ENCODE measurements around the gene GGPS1. TPM values are rescaled to one million over a fixed set of nuclear protein-coding genes. Genes with fewer than 3 reads are reported as not detected.

The GGPS1 gene
- total and polyA plus RNA-seq, 4 donors = 4.8 to 13.2 (median 8.3) TPM

GRCh38 chr1:235278915-235279292, 49.5 kb upstream of the GGPS1 start:
- no peak for DNase-seq (ENCODE audit: low spot score)
- Histone ChIP-seq H3K27me3 (ENCODE audit: control insufficient read depth in 4 of 4, insufficient read depth in 4 of 4, low read length in 3 of 4) (no peaks in the 10 kb centered on the region), H3K4me1 (ENCODE audit: control insufficient read depth in 4 of 4, insufficient read depth in 4 of 4, low read length in 3 of 4) (peaks cover 0 to 4% (median 3%) of the 10 kb centered on the region in 4 donors), H3K27ac (ENCODE audit: low read depth in 1 of 2, low read length in 2 of 2) (no peak overlapping the region), H3K36me3 (ENCODE audit: control insufficient read depth in 4 of 4, insufficient read depth in 3 of 4, low read depth in 1 of 4, low read length in 3 of 4) (no peaks in the 10 kb centered on the region), H3K9me3 (ENCODE audit: control insufficient read depth in 4 of 4, low read length in 3 of 4) (no peaks in the 10 kb centered on the region), H3K4me3 (ENCODE audit: low read depth in 1 of 3, low read length in 3 of 3) (no peak overlapping the region), H3K9ac (ENCODE audit: low read depth in 1 of 2, low read length in 2 of 2) (no peak overlapping the region)
- WGBS = 93% methylated on average over 5 of the region's 5 CpGs
- TF ChIP-seq YY1 (IDR thresholded peaks at IDR 0.05) (no peak), EGR1 (IDR thresholded peaks at IDR 0.05; ENCODE audit: low read depth in 2 of 2) (no peak), RXRA (IDR thresholded peaks at IDR 0.05) (no peak), RAD21 (IDR thresholded peaks at IDR 0.05) (no peak), TAF1 (conservative IDR thresholded peaks at IDR 0.05) (no peak), HNF4G (IDR thresholded peaks at IDR 0.05) (no peak), HNF4A (conservative IDR thresholded peaks at IDR 0.05) (no peak), ATF3 (IDR thresholded peaks at IDR 0.05) (no peak), FOXA1 (IDR thresholded peaks at IDR 0.05) (no peak), REST (IDR thresholded peaks at IDR 0.05) (no peak), SP1 (IDR thresholded peaks at IDR 0.05) (no peak), FOXA2 (IDR thresholded peaks at IDR 0.05) (no peak), NR2F2 (IDR thresholded peaks at IDR 0.05) (no peak), ZBTB33 (IDR thresholded peaks at IDR 0.05) (no peak), GABPA (IDR thresholded peaks at IDR 0.05 in 1 of 2, conservative IDR thresholded peaks at IDR 0.05 in 1 of 2) (no peak)

GRCh38 chr1:235279694-235280093, 48.7 kb upstream of the GGPS1 start:
- H3K36me3 ChIP-seq (ENCODE audit: control insufficient read depth in 4 of 4, insufficient read depth in 3 of 4, low read depth in 1 of 4, low read length in 3 of 4) = no peaks in the 10 kb centered on the region
- 87% methylated on average over 5 of the region's 5 CpGs for WGBS
- H3K9ac ChIP-seq (ENCODE audit: low read depth in 1 of 2, low read length in 2 of 2) = no peak overlapping the region
- no peak overlapping the region for H3K4me3 ChIP-seq (ENCODE audit: low read depth in 1 of 3, low read length in 3 of 3)
- no peak overlapping the region for H3K27ac ChIP-seq (ENCODE audit: low read depth in 1 of 2, low read length in 2 of 2)
- H3K9me3 ChIP-seq (ENCODE audit: control insufficient read depth in 4 of 4, low read length in 3 of 4) = no peaks in the 10 kb centered on the region
- peaks cover 0 to 3% (median 2%) of the 10 kb centered on the region in 4 donors for H3K4me1 ChIP-seq (ENCODE audit: control insufficient read depth in 4 of 4, insufficient read depth in 4 of 4, low read length in 3 of 4)
- DNase-seq (ENCODE audit: low spot score) = no peak
- TF ChIP-seq ZBTB33 (IDR thresholded peaks at IDR 0.05) (no peak), HNF4A (conservative IDR thresholded peaks at IDR 0.05) (no peak), SP1 (IDR thresholded peaks at IDR 0.05) (no peak), CTCF (IDR thresholded peaks at IDR 0.05; ENCODE audit: low read depth, low read length, missing input control) (no peak), MAX (IDR thresholded peaks at IDR 0.05) (no peak), TAF1 (conservative IDR thresholded peaks at IDR 0.05) (no peak), ATF3 (IDR thresholded peaks at IDR 0.05) (no peak), HNF4G (IDR thresholded peaks at IDR 0.05) (no peak), FOXA1 (IDR thresholded peaks at IDR 0.05) (no peak), NR2F2 (IDR thresholded peaks at IDR 0.05) (no peak)
- no peaks in the 10 kb centered on the region for H3K27me3 ChIP-seq (ENCODE audit: control insufficient read depth in 4 of 4, insufficient read depth in 4 of 4, low read length in 3 of 4)

All from liver (tissue), 9 donors.